ENCODE results near the gene TK2. TPM values are rescaled to one million over a fixed set of nuclear protein-coding genes. Genes with fewer than 3 reads are reported as not detected.
"Not testable (repeated sequence)": the region's sequence is repeated elsewhere in the genome, so short reads cannot be mapped to it uniquely, and the experiment has no call there.

The TK2 gene
- polyA plus RNA-seq, 6 donors from 2014 or later: 1.8 to 5.9 (median 3.8) TPM

- H3K36me3 Mint-ChIP-seq: no peaks in the 10 kb centered on the region
- no peaks in the 10 kb centered on the region for H3K9me3 Mint-ChIP-seq
- peak overlapping the region; percentile 69 to 99 (median 93) for H3K4me3 Mint-ChIP-seq
- H3K27ac Mint-ChIP-seq: peak overlapping the region; percentile 99 to 100 (median 100)
- ATAC-seq (ENCODE audit: low read depth in 2 of 2) (no peak), DNase-seq (no peak)
- H3K27me3 Mint-ChIP-seq: peaks cover 0 to 5% (median 0%) of the 10 kb centered on the region in 3 donors
- H3K4me1 Mint-ChIP-seq: peaks cover 50 to 80% (median 74%) of the 10 kb centered on the region in 3 donors
Measured at GRCh38 chr16:66517586-66518263, 32.2 kb downstream of the TK2 start.

GRCh38 chr16:66516808-66517585, 32.9 kb downstream of the TK2 start:
- peak; percentile 94 to 95 for ATAC-seq (ENCODE audit: low read depth in 2 of 2)
- H3K27me3 Mint-ChIP-seq: peaks cover 0 to 6% (median 0%) of the 10 kb centered on the region in 3 donors
- H3K4me1 Mint-ChIP-seq: peaks cover 46 to 74% (median 67%) of the 10 kb centered on the region in 3 donors
- H3K4me3 Mint-ChIP-seq: peak overlapping the region; percentile 69 to 99 (median 93)
- H3K9me3 Mint-ChIP-seq: no peaks in the 10 kb centered on the region
- peak; percentile 95 for DNase-seq
- H3K27ac Mint-ChIP-seq: peak overlapping the region; percentile 99 to 100 (median 100)
- H3K36me3 Mint-ChIP-seq: no peaks in the 10 kb centered on the region

DNA sequence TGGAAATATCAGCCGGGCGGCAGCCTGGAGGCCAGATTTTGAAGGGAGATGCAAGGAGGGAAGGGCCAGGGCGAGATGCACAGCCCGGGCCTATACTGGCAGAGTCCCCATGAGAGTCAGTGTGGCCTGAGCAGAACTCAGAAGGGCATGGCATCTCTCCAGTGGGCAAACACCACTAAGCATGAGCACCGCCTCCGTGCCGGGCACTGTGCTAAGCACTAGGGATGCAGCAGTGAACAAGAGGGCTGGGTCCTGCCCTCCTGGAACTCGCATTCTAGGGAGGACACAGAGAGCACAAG, 33.5 kb downstream of the TK2 start:
- Mint-ChIP-seq H3K27me3 (peaks cover 0 to 6% (median 0%) of the 10 kb centered on the region in 3 donors), H3K9me3 (no peaks in the 10 kb centered on the region), H3K36me3 (no peaks in the 10 kb centered on the region), H3K4me3 (peak overlapping the region; percentile 69 to 99 (median 93)), H3K4me1 (peaks cover 46 to 72% (median 62%) of the 10 kb centered on the region in 3 donors), H3K27ac (peak overlapping the region; percentile 99 to 100 (median 100))
- ATAC-seq (ENCODE audit: low read depth in 2 of 2) (no peak), DNase-seq (no peak)

GRCh38 chr16:66515596-66516508, 34.1 kb downstream of the TK2 start:
- Mint-ChIP-seq H3K27me3 (peaks cover 0 to 6% (median 0%) of the 10 kb centered on the region in 3 donors), H3K9me3 (no peaks in the 10 kb centered on the region)
- DNase-seq: no peak

DNA sequence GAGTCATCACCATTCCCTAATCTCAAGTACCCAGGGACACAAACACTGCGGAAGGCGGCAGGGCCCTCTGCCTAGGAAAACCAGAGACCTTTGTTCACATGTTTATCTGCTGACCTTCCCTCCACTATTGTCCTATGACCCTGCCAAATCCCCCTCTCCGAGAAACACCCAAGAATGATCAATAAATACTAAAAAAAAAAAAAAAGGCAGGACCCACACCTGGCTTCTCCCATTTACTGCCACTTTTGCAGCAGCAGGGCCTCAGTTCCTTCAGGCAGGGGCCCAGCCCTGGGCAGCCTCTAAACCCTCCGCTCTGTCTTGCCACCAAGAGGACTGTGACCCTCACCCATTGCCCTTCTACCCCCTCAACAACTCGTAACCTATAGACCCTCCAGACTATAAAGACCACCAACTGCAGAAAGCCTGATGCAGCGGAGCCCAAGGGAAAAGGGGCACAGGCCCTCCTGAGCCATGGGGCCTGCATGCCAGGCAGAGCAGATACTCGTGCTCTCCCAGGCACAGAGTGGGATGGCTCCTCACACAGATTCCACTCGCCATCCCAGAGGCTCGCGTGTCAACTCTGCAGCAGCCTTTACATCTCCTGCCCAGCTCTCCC, 34.8 kb downstream of the TK2 start:
- H3K9me3 Mint-ChIP-seq; H3K27ac Mint-ChIP-seq; ATAC-seq (ENCODE audit: low read depth in 2 of 2); H3K27me3 Mint-ChIP-seq; H3K36me3 Mint-ChIP-seq; DNase-seq: not testable (repeated sequence)
- Mint-ChIP-seq H3K4me1 (peaks cover 34 to 58% (median 48%) of the 10 kb centered on the region in 3 donors), H3K4me3 (peak overlapping the region in 1 of 8 donors; percentile 72)

More at GRCh38 chr16:66515596-66516508, 34.1 kb downstream of the TK2 start:
- H3K36me3 Mint-ChIP-seq: no peaks in the 10 kb centered on the region
- peaks cover 42 to 66% (median 55%) of the 10 kb centered on the region in 3 donors for H3K4me1 Mint-ChIP-seq
- no peak for ATAC-seq (ENCODE audit: low read depth in 2 of 2)
- peak overlapping the region; percentile 69 to 99 (median 93) for H3K4me3 Mint-ChIP-seq
- peak overlapping the region in 5 of 6 donors; percentile 99 to 100 (median 100) for H3K27ac Mint-ChIP-seq

GRCh38 chr16:66514391-66514790, 35.5 kb downstream of the TK2 start:
- peak overlapping the region in 1 of 6 donors; percentile 14 for H3K27ac Mint-ChIP-seq
- DNase-seq; ATAC-seq (ENCODE audit: low read depth in 2 of 2); H3K4me3 Mint-ChIP-seq; H3K9me3 Mint-ChIP-seq; H3K36me3 Mint-ChIP-seq: not testable (repeated sequence)
- peaks cover 27 to 51% (median 41%) of the 10 kb centered on the region in 3 donors for H3K4me1 Mint-ChIP-seq
- H3K27me3 Mint-ChIP-seq: peaks cover 0 to 12% (median 0%) of the 10 kb centered on the region in 3 donors

DNA sequence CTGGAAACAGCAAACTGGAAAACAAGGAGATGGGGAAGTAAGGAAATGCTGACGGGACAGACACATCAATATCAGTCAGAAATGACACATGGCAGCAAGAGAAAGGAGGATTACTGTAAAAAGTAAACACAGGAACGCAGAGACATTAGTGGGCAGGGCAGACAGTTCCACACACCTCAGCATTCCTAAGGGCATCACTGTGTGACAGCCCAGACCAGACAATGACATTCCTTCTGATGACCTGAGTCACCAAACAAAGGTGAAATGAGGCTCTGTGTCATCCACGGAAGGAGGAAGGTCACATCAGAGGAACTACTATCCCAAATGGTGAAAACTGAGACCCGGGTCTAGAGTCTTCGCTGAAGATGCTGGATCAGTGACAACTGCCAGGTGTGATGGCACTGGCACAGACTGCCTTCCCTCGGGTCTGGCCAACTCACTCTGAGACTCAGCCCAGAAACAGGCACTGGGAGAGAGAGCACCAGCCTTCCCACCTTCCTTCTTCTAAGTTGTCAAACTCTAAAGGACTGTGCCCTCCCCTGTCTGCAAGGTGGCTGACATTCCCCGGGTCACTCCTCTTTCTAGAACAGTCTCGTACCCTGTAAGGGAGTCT, 36.7 kb downstream of the TK2 start:
- peak overlapping the region in 2 of 6 donors; percentile 28 to 62 for H3K27ac Mint-ChIP-seq
- no peaks in the 10 kb centered on the region for H3K36me3 Mint-ChIP-seq
- ATAC-seq (ENCODE audit: low read depth in 2 of 2) (no peak), DNase-seq (no peak)
- peaks cover 0 to 12% (median 0%) of the 10 kb centered on the region in 3 donors for H3K27me3 Mint-ChIP-seq
- H3K4me3 Mint-ChIP-seq: no peak overlapping the region
- H3K4me1 Mint-ChIP-seq: peaks cover 32 to 51% (median 42%) of the 10 kb centered on the region in 3 donors
- H3K9me3 Mint-ChIP-seq: no peaks in the 10 kb centered on the region

GRCh38 chr16:66512272-66513110, 37.4 kb downstream of the TK2 start:
- peaks cover 32 to 45% (median 35%) of the 10 kb centered on the region in 3 donors for H3K4me1 Mint-ChIP-seq
- H3K27me3 Mint-ChIP-seq: peaks cover 0 to 12% (median 0%) of the 10 kb centered on the region in 3 donors
- ATAC-seq (ENCODE audit: low read depth in 2 of 2) (no peak), DNase-seq (no peak)
- H3K27ac Mint-ChIP-seq: peak overlapping the region in 2 of 6 donors; percentile 28 to 62
- no peaks in the 10 kb centered on the region for H3K9me3 Mint-ChIP-seq
- no peak overlapping the region for H3K4me3 Mint-ChIP-seq
- no peaks in the 10 kb centered on the region for H3K36me3 Mint-ChIP-seq

GRCh38 chr16:66511602-66512271, 38.2 kb downstream of the TK2 start:
- H3K4me3 Mint-ChIP-seq: no peak overlapping the region
- H3K9me3 Mint-ChIP-seq: no peaks in the 10 kb centered on the region
- H3K27me3 Mint-ChIP-seq: peaks cover 0 to 12% (median 0%) of the 10 kb centered on the region in 3 donors
- no peak for ATAC-seq (ENCODE audit: low read depth in 2 of 2)
- H3K27ac Mint-ChIP-seq: peak overlapping the region in 2 of 6 donors; percentile 29 to 61
- H3K4me1 Mint-ChIP-seq: peaks cover 26 to 37% (median 28%) of the 10 kb centered on the region in 3 donors
- DNase-seq: no peak
- no peaks in the 10 kb centered on the region for H3K36me3 Mint-ChIP-seq

DNA sequence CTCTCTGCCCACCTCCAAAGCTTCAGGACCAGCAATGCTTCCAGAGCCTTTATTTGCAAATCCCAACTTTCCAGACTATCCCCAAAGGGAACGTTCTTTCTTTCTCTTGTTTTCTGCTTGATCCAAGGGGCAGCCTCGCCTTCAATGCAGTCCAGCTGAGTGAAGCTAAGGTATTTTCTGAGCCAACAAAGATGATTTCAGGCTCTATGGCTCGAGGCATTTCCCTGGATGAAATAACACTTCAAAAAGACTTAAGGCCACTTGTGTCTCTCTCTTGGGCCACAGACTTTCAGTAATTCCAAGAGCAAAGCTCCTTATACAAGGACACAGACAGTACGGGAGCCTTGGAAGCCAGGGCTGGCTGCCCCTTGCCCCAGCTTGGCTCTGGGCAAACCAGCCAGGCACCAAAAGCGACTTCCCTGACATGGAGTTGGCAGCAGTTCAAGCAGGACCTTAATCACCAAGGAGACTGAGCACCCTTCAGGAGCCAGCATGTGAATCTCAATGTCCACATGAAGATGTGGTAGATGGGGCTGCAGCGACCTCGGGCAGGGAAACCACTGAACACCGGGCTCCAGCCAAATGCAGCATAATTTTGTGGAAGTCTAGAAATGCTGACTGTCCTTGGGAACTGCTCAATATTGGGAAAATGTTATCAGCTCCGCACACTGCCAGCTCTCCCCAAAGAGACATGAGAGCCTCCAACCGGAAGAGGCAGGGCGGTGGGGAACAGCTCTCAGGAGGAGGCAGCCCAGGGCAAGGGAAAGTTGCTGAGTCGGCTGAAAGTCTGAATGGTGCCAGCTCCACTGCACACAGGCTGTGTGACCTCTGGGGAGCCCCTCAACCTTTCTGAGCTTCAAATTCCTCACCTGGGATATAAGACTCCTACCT, 39.0 kb downstream of the TK2 start:
- Mint-ChIP-seq H3K27me3 (peaks cover 0 to 12% (median 0%) of the 10 kb centered on the region in 3 donors), H3K27ac (peak overlapping the region in 2 of 6 donors; percentile 6 to 61), H3K4me3 (no peak overlapping the region), H3K4me1 (peaks cover 18 to 30% (median 20%) of the 10 kb centered on the region in 3 donors), H3K9me3 (no peaks in the 10 kb centered on the region), H3K36me3 (no peaks in the 10 kb centered on the region)
- ATAC-seq (ENCODE audit: low read depth in 2 of 2) (no peak), DNase-seq (no peak)
